GM18909 (cell line): ENCODE data around the gene CADM1.
A peak's percentile ranks its signal among the peaks of the same experiment; 100 is the strongest.

ENCODE experiments used
- ATAC-seq: cut with Tn5 transposase; IDR thresholded peaks from one replicate; pipeline ENCODE4 v1.9.1; 2021; ENCODE audit warnings: mild to moderate bottlenecking; ENCODE audit not compliant: unreplicated experiment, poor library complexity

CADM1 gene

DNA sequence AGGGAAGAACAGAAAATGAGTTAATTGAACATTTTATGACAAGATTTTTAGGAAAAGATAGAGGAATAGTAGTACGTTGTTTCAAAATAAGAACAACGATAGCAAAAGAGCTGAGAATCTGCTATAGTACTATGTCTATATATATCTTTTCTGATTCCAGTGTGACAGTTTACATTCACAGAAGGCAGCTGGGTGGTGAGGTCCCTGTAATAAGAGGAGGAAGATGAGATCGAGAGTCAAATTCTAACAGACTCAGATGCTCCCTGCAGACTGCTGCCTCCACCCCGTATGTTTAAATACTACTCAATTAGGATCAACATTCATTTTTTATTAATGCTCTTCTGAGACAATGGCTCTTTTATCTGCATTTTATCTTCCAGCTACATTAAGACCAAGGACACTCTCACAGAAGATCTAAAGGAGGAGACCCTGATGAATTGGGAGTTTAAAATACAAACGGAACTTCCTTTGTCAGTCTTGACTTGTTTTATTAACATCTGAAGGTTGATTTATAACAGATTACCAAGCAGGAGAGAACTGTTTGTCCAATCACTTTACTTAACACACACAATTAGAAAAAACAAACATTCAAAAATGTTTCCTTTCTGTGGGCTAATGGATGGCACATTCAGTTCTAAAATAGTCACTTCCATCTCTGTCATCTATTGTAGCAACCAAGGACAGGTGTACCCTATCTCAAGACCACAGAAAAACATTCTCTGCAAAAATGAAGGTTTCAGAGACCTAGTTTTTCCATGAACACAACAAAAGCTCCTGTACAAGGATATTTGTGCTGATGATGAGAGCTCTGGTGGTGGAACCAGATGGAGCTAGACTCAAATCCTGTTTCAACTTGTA lies 240.2 kb downstream of the CADM1 start:
- ATAC-seq: no peak

DNA sequence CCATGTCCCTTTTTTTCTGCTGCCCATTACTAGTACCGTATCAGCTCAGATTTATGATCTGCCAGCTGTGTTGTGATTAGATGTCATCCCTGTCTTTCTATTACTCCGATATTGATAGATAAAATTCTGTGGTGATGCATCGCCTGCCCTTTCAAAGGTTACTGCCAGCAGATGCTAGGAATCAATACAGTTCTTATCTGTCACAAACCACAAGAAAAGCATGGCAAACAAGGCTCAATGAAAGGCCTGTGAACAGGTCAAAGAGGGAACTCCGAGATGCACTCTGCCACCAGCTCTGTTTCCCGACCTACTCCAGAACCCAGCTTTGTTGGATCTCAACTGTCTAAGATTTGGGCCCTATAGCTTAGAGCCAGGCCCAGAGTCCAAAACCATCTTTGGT lies 246.0 kb downstream of the CADM1 start:
- no peak for ATAC-seq

DNA sequence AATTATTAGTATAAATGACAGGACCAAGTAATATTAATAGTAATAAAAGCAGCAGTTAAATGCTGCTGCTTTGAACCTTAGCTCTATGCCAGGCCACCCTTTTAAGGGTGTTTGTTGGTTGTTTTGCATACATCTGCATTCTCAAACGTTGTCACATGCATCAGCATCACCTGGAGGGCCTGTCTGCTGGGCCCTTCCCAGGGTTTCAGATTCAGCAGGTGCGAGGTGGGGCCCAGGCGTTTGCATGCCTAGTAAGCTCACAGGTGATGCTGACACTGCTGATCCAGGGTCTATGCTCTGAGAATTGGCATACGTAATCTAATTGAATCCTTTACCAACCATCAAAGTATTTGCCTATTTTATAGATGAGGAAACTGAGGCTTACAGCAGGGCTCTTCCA lies 246.5 kb downstream of the CADM1 start:
- no peak for ATAC-seq

DNA sequence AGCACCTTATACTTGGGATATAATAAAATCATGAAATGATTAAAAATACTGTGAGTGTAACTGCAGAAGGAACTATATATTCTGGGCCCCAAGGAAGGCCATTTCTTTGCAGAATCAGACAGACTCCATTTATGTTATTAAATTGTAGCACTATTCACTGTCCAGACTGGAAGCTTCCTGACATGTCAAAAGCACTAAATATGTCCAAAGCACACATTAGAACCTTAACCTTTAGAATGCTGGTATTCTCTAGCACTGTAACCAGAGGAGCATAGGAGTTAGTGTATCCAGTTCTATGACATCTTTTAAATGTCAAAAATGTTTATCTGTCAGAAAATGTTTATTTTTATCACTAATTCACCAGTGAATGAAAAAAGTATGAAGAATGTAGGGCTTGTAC lies 246.9 kb downstream of the CADM1 start:
- ATAC-seq: no peak

DNA sequence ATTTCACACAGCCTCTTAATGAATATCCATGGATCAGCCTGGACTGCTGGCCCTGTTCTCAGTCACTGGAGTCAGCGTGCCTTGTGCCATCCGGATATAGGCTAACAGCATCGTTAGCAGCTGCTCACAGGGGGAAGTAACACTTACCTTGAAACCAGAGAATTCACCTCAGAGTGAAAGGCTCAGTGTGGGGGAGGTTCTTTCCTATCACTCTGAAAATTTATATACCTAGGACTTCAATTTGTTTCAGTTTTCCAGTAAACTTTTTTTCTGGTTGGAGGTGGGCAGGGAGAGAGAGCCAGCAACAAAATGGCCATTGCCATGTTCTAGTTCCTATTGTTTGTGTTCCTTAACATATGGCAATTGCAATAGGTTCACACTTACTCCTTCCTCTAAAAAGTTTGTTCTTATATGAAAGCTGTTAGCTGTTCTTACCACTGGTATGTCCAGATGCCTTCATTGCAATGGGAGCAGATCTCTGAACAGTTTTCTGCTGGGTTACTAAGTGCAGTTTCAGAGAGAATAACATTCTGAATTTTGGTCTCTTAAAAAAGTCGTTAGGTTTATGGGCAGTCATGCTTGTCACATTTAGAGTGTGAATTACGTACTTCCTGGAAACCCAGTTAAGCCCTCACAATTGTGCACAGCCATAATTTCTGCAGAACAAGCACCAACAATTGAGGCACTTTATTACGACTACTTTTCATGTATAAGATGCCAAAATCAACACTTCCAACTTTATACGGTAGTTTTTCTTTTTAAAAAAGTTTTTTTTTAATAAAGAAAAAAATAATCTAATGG lies 247.6 kb downstream of the CADM1 start:
- peak; percentile 97 for ATAC-seq

DNA sequence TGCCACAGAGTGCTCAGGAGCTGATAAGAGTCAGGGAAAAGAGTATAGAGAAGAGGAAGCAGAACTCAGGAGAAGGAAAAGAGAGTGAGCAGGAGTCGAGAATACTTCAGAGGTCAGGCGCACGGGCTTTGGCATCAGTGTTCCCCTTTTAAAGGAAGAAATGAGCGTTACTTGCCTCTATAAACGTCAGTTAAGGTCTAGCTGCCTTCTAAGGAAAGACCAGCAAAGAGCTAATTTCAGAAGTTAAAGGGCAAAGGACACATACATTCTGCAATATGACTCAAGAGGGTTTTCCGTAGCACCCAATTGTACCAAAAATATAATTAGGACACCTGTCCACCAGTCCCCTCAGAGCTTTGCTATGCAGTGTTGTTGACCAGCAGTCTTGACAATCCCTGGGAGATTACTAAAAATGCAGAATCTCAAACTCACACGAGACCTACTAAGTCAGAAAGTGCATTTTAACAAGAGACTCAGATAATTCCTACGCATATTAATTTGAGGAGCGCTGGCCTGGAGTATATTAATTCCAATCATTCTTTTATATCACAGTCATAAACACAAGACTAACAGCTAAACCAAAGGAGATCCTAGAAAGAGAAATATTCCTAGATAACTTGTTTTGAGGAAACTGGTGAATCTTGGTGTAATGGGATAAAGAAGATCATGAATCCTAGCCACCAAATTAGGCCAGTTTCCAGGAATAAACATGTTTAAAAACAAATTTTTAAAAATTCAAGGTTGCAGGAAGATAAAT lies 249.0 kb downstream of the CADM1 start:
- no peak for ATAC-seq

DNA sequence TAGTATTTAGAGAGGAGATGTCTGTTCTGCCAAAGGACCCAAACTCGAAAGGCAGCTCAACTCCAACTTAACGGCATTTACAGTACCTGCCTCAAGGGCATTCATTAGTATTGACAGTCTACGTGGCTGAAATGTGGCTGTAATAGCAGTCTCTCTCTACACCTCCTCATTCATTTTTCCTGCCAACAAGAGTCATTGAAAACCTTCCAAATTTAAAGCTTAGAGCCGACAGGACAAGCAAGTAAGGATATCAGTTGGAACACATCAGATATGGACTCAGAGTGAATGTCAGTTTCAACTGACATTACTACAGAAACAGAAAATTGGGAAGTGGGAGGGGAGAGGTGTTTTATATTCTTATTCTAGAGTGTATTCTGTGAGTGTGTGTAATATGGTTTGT lies 253.1 kb downstream of the CADM1 start:
- no peak for ATAC-seq

DNA sequence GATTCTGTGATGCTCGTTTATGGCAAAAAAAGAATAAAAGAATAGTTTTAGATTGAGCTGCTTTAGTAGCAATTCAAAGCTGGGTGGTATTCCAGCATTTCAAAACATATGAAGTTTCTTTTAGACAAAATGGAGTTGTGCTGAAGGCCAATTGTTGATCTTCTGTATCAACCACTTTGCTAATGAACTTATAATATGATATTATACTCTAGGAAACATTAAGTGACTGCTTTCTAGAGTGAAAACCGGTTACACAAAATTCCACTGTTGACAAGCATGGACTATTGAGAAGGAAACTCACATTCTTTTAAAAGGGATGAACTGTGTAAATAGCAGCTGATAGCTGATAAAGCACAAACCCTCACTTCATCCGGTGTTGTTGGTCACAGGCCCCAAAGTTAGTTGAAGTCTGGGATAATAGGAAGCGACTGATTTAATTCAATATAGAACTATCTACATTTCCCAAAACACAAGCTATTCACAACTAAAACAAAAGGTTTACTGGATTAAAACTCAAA lies 255.1 kb downstream of the CADM1 start:
- ATAC-seq: no peak

DNA sequence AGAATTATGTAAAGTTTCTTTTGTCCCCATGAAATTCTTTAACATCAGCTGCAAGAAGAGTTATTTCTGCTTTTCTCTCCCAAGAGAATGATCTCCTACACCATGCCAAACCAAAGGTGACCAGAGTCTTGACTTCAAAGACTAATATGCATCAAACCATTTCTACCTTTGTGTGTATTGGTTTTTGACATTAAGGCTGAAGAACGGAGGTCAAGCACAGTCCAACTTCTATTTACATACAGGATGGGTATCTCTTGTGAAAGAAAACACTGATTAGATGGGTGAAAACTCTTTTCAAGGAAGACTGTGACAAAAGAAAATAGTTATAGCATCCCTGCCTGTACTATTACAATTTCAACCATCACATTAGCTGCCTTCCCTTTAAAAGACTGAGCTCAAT lies 256.3 kb downstream of the CADM1 start:
- ATAC-seq: no peak

DNA sequence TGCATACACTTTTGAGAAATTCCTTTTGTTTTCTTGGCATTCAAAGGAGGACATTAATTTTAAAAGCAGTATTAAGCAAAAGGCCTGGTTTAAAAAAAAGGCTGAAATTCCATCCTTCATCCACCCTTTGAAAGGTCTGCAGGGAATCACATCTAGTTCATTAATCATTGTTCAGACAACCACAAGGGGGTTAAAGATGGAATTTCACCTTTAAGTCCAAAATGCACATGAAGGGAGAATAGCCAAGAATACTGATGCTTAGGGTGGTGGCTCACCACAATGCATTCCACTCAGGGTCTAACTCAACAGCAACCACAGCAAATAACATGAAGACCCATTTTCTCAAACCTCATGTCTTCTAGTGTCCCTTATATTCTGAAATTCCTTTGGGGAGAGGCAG lies 256.9 kb downstream of the CADM1 start:
- no peak for ATAC-seq

DNA sequence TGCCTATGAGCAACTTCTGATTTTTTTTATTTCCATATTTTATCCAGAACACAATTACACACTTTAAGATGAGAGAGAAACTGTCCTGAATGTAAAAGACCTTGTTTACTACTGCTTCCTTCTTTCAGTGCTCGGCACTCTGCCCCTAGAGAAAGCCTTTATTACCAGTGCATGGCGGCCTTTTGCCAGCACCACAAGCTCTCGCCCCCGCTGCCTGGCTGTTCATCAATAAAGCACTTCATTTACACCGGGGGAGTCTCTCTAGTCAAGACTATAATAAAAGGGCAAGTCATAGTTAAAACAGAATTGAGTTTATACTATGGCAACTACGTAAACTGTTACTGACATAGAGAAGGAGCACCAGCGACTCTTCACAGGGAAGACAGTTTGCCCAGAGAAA lies 259.5 kb downstream of the CADM1 start:
- no peak for ATAC-seq

DNA sequence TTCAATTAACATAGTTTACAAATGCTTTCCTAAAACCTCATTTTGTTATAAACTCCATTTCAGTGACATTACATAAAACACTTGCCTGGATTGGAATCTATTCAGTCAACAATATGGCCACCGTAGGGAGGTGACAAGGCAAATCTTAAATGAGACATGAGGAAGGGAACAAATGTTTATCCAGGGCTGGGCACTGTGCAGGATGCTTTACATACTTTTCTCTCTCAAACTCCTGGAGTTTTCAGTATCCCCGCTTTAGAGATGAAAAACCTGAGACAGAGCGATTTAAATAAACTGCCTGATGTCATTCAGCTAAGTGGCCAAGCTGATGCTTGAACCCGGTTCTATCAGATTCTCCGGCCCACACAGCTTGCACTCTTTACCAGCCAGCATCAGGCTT lies 259.9 kb downstream of the CADM1 start:
- no peak for ATAC-seq

DNA sequence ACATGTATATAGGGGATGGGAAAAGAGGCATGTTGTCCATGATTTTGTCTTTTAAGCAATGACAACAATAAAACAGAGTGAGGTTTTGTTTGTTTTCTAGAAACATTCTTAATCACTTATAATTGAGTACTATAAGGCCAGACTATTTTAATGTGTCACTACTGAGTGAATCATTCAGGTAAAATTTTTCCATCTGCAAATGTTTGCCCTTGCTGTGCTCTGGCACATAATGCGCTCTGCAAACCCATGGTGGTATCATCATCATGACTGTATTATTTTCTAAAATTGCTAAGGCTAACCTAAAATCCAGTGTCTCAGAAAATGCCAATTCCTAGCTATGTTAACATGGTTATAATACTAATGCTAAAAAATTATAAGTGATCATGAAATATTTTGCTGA lies 261.2 kb downstream of the CADM1 start:
- no peak for ATAC-seq

DNA sequence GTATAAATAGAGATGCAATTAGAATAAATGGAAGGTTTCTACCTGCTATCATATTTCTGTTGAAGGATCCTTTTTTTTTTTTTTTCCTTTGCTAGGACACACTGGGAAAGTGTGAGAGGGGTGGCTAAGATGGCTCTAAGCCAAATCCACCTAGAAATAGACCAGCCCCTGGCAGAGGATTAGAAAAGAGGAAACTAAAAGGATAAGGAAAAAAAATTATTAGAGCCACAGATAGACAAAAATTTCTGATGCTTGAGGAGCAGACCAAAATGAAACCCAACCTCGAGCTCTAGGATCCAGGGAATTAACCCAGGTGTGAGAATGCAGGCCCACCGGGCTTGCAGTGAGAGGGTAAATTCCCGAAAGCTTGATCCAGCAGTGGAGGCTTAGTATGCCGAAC lies 262.3 kb downstream of the CADM1 start:
- ATAC-seq: no peak

DNA sequence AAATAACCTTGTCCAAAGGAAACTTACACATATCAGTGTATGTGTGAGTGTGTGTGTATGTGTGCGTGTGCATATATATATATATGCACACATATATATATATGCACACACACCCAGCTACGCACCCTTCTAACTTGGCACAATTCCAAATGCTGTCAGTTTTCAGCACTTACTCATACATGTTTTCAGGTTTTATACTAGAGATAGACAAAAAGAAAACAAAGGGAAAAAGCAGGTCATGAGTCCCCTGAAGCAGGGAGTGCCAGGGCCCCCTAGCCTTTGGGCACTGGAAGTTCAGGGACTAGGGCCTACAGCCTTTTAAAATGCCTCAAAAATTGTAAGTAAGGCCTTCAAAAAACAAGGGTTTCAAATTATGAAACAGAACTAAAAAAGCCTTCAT lies 265.4 kb downstream of the CADM1 start:
- no peak for ATAC-seq

DNA sequence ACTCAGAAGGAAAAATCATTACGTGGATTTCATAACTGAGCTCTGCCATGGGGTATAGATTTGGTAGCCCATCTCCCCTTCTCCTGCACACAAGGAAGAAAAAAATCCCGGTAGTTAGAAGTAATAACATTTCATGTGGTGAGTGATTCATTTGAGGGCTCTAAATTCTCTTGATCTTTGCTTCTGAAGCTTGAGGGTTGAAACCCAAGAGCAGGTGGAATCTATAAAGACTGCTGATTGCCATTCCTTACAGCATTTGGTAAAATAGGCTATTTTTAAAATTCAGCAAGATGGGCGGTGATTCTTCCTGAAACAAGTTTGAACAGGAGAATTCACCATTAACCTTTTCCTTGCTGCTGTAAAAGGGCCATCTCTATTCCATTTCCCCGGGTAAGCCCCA lies 266.1 kb downstream of the CADM1 start:
- ATAC-seq: no peak

DNA sequence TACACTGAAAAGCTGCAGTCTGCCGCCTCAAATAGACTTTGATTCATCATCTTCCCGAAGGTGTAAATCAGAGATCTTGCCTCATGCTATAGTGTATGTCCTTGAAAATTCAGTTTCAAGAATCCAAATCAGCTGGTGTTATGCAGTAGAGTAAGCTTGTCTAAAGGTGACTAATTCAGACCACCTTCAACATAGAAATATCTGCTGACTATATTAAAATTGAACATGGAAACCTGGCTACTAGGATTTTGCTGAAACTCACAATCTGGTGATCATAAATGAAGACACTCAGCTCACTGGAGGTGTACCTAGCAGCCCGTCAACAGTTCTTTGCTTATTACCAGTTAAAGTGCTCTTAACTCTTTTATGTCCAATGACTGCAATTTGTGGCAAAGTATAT lies 266.6 kb downstream of the CADM1 start:
- no peak for ATAC-seq

DNA sequence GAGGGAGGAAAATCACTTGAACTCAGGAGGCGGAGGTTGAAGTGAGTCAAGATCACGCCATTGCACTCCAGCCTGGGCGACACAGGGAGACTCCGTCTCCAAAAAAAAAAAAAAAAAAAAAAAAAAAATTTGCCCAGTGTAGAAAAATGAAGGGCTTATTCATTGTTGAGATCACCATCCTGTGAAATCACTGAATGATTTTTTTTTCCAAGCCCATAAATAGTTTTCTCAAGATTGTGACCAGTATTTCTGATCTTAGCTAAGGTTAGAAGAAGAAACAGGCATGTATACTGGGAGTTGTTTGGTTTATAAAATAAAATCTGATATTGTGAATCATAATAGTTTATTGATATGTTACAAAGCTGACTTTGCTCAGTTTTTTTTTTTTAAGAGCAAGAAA lies 269.4 kb downstream of the CADM1 start:
- no peak for ATAC-seq

DNA sequence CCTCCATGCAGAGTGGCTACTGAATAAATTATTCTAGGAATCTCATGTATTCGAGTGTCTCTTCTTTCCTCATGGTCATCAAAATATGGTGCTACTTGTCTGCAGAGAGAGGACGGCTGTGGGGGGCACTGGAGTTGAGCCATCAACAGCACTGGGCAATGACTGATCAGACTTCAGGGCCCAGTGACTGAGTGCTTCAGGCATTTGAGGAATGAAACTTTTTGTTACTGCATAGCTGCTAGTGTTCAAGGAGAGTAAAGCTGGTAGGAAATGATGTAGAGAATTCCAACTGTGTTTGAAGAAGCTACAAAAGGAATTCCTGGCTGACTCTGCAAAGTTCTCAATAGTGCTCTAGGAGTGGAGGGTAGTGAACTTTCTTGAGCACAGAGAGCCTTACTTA lies 277.7 kb downstream of the CADM1 start:
- no peak for ATAC-seq

DNA sequence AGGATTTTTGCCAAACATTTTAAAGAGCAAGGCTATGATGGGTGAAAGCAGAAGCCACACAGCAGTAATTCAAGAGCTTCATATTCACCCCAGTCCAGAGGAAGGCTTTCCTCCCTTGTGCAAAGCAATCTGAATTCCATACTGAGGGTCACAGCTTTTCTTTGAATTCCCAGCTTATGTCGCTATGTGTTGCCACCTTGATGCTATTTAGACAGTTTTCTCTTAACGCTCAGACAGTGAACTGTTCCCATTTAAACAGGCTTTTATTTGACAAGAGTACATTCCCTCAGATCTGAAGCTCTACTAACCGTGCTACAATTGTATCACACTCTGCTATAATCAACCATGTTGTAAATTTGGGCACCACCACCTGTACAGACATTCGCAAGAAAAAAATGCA lies 279.7 kb downstream of the CADM1 start:
- no peak for ATAC-seq
